ENCODE results near the gene PVALB. TPM values are rescaled to one million over a fixed set of nuclear protein-coding genes. Genes with fewer than 3 reads are reported as not detected.

PVALB gene
- total RNA-seq, 1 donor from 2014 or later = not detected

GRCh38 chr22:36797911-36798673 lies 18.7 kb downstream of the PVALB start:
- H3K27me3 ChIP-seq (ENCODE audit: control insufficient read depth, insufficient read depth, low read length) = peaks cover 14% of the 10 kb centered on the region
- H3K4me3 ChIP-seq (ENCODE audit: low read depth, low read length) = no peak overlapping the region
- DNase-seq (ENCODE audit: low read depth) = no peak
- no peaks in the 10 kb centered on the region for H3K36me3 ChIP-seq (ENCODE audit: control insufficient read depth, insufficient read depth, low read length)
- TF ChIP-seq CTCF (IDR thresholded peaks at IDR 0.05; ENCODE audit: insufficient read depth, low read length, poor library complexity, severe bottlenecking) = no peak

GRCh38 chr22:36797374-36797773 lies 19.5 kb downstream of the PVALB start:
- no peak for TF ChIP-seq CTCF (IDR thresholded peaks at IDR 0.05; ENCODE audit: insufficient read depth, low read length, poor library complexity, severe bottlenecking)
- no peak for DNase-seq (ENCODE audit: low read depth)
- Histone ChIP-seq H3K4me3 (ENCODE audit: low read depth, low read length) (no peak overlapping the region), H3K36me3 (ENCODE audit: control insufficient read depth, insufficient read depth, low read length) (no peaks in the 10 kb centered on the region), H3K27me3 (ENCODE audit: control insufficient read depth, insufficient read depth, low read length) (peaks cover 14% of the 10 kb centered on the region)

GRCh38 chr22:36796552-36797175 lies 20.2 kb downstream of the PVALB start:
- Histone ChIP-seq H3K27me3 (ENCODE audit: control insufficient read depth, insufficient read depth, low read length) (peaks cover 14% of the 10 kb centered on the region), H3K4me3 (ENCODE audit: low read depth, low read length) (no peak overlapping the region), H3K36me3 (ENCODE audit: control insufficient read depth, insufficient read depth, low read length) (no peaks in the 10 kb centered on the region)
- no peak for TF ChIP-seq CTCF (IDR thresholded peaks at IDR 0.05; ENCODE audit: insufficient read depth, low read length, poor library complexity, severe bottlenecking)
- no peak for DNase-seq (ENCODE audit: low read depth)

GRCh38 chr22:36795633-36796032 lies 21.2 kb downstream of the PVALB start:
- H3K4me3 ChIP-seq (ENCODE audit: low read depth, low read length) = no peak overlapping the region
- H3K36me3 ChIP-seq (ENCODE audit: control insufficient read depth, insufficient read depth, low read length) = no peaks in the 10 kb centered on the region
- TF ChIP-seq CTCF (IDR thresholded peaks at IDR 0.05; ENCODE audit: insufficient read depth, low read length, poor library complexity, severe bottlenecking) = no peak
- DNase-seq (ENCODE audit: low read depth) = no peak
- H3K27me3 ChIP-seq (ENCODE audit: control insufficient read depth, insufficient read depth, low read length) = peaks cover 21% of the 10 kb centered on the region

GRCh38 chr22:36790648-36791047 lies 26.2 kb downstream of the PVALB start:
- TF ChIP-seq CTCF (IDR thresholded peaks at IDR 0.05; ENCODE audit: insufficient read depth, low read length, poor library complexity, severe bottlenecking) = no peak

More at GRCh38 chr22:36790648-36791047, 26.2 kb downstream of the PVALB start:
- DNase-seq (ENCODE audit: low read depth) = no peak
- Histone ChIP-seq H3K27me3 (ENCODE audit: control insufficient read depth, insufficient read depth, low read length) (peaks cover 22% of the 10 kb centered on the region), H3K36me3 (ENCODE audit: control insufficient read depth, insufficient read depth, low read length) (no peaks in the 10 kb centered on the region), H3K4me3 (ENCODE audit: low read depth, low read length) (no peak overlapping the region)
